ENCODE data around the gene PRKACA.
"Not testable (repeated sequence)": the region's sequence is repeated elsewhere in the genome, so short reads cannot be mapped to it uniquely, and the experiment has no call there.

DNA sequence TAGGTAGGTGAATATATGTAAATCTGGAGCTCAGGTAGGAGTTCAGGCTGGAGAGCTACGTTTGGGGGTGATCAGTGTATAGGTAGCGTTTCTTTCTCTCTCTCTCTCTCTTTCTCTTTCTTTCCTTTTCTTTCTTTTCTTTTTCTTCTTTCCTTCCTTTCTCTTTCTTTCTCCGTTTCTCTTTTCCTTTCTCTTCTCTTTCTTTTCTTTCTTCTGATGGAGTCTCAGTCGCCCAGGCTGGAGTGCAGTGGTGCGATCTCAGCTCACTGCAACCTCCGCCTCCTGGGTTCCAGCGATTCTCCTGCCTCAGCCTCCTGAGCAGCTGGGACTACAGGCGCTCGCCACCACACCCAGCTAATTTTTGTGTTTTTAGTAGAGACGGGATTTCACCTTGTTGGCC lies 28.6 kb upstream of the PRKACA start:
- TF ChIP-seq, protein P1, sequence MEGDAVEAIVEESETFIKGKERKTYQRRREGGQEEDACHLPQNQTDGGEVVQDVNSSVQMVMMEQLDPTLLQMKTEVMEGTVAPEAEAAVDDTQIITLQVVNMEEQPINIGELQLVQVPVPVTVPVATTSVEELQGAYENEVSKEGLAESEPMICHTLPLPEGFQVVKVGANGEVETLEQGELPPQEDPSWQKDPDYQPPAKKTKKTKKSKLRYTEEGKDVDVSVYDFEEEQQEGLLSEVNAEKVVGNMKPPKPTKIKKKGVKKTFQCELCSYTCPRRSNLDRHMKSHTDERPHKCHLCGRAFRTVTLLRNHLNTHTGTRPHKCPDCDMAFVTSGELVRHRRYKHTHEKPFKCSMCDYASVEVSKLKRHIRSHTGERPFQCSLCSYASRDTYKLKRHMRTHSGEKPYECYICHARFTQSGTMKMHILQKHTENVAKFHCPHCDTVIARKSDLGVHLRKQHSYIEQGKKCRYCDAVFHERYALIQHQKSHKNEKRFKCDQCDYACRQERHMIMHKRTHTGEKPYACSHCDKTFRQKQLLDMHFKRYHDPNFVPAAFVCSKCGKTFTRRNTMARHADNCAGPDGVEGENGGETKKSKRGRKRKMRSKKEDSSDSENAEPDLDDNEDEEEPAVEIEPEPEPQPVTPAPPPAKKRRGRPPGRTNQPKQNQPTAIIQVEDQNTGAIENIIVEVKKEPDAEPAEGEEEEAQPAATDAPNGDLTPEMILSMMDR (conservative IDR thresholded peaks at IDR 0.05 in 1 of 2, IDR thresholded peaks at IDR 0.05 in 1 of 2; ENCODE audit: extremely low read depth in 1 of 2, insufficient read depth in 1 of 2, low read depth in 1 of 2, low read length in 2 of 2): not testable (repeated sequence)
- not testable (repeated sequence) for TF ChIP-seq EZH2 (IDR thresholded peaks at IDR 0.05; ENCODE audit: borderline replicate concordance, low read length)
